RPMI7951 (cell line): ENCODE measurements around the gene C1GALT1. TPM values are rescaled to one million over a fixed set of nuclear protein-coding genes. Genes with fewer than 3 reads are reported as not detected.

Source experiments
- DNase-seq: peaks from one replicate; pipeline ENCODE4 v3.0.0-alpha.2; 2012; ENCODE audit warnings: low read depth
- total RNA-seq: library from RNA; depleted of rRNA; stranded (reverse); fragments of >200 nt; shearing (Covaris generic); gene quantifications from 2 replicates; pipeline ENCODE4 v1.2.3, GENCODE V29; 2014

C1GALT1 gene
- total RNA-seq, 1 experiment from 2014 or later: 44.9 TPM

GRCh38 chr7:7272294-7272693 lies 90.0 kb downstream of the C1GALT1 start:
- no peak for DNase-seq

- DNase-seq: peak; percentile 16
Measured at GRCh38 chr7:7274782-7275181, 92.4 kb downstream of the C1GALT1 start.

- peak; percentile 16 for DNase-seq
Measured at GRCh38 chr7:7276161-7276560, 93.8 kb downstream of the C1GALT1 start.

GRCh38 chr7:7290429-7291122 lies 108.2 kb downstream of the C1GALT1 start:
- DNase-seq: no peak

- no peak for DNase-seq
Measured at GRCh38 chr7:7292085-7292484, 109.7 kb downstream of the C1GALT1 start.

GRCh38 chr7:7292608-7293007 lies 110.3 kb downstream of the C1GALT1 start:
- DNase-seq: no peak

GRCh38 chr7:7293092-7293491 lies 110.7 kb downstream of the C1GALT1 start:
- no peak for DNase-seq

- DNase-seq: no peak
Measured at GRCh38 chr7:7294911-7295310, 112.6 kb downstream of the C1GALT1 start.
